IPS DF 4.7 (cell line): Measurements from ENCODE around the gene SURF4.
"Not testable (repeated sequence)": the region's sequence is repeated elsewhere in the genome, so short reads cannot be mapped to it uniquely, and the experiment has no call there.

Experiments used
- DNase-seq: peaks from one replicate; pipeline ENCODE4 v3.0.0-alpha.2; 2013; ENCODE audit warnings: low spot score; ENCODE audit errors: extremely low read depth

The SURF4 gene

DNA sequence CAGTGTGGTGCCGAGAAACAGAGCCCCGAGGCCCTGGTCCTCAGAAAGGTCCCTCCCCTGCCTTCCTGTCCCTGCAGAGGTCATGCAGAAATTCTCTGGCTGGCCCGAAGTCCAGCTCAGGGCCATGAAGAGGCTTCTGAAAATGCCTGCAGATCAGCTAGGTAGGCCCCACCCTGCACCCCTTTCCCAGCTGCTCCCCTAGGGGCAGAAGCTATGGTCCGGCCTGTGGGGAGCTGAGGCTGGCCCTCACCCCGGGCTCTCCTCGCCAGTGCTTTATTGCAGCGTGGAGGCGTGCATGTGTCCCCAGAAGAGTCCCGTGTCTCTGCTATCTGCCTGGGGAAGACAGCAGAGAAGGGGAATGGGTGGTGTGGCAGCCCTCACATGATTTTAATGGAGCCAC is 22.0 kb upstream of the SURF4 start:
- no peak for DNase-seq

DNA sequence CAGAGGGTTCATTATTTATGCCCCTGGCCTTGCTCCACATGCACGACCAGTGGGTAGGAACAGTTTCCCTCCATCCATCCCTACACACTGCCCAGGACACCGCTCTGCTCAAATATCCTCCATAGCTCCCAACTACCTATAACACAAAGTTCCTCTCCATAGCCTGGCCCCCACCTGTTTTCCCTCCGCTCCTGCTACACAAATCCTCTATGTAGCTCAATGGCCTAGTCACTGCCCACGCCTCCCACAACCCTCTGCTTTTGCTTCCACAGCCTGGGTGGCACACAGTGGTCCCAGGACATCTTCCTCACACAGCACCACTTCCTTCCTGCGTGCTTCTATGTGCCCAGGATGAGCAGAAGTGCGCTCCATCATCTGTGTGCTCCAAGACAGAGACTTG is 21.5 kb upstream of the SURF4 start:
- no peak for DNase-seq

DNA sequence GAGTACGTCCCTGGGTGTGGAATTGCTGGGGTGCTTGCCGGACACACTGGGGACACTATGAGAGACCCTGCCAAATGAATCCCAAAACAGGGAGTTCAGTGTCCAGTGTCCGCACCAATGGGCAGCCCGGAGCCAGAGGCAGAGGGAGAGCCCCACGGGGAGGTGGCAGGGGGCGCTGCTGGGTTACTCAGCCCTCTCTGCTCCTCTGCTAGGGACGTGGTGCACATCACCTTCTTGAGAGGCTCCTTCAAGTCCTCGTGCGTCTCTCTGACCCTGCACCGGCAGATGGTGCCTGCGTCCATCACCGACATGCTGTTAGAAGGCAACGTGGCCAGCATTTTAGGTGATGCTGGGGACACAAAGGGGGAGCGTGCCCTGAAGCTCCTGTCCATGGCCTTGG is 21.1 kb upstream of the SURF4 start:
- no peak for DNase-seq

DNA sequence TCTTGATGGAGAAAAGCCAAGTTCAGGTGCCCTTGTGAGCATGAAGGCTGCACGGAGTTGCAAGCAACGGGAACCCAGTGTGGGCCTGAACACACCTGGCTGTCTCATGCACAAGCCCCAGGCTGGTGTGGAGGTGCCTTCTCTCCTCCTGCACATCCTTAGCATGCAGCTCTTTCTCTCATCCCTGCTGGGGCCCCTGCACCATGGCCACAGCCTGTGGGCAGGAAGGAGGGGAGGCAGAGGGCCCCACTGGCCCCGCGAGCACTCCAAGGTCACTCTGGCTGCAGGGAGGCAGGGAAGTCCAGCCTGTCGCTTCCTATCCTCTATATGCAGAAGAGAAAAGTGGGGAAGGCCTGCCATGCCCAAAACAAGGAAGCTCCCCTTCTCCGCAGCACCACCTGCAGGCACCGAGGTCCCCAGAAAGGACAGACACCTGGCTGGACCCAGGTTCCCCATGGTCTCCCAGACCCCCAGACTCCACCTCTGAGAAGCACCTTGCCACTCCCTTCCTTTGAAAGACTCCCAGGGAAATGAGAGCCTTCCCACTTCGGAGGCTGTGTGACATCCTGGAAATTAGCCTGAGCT is 18.9 kb upstream of the SURF4 start:
- DNase-seq, result no peak

DNA sequence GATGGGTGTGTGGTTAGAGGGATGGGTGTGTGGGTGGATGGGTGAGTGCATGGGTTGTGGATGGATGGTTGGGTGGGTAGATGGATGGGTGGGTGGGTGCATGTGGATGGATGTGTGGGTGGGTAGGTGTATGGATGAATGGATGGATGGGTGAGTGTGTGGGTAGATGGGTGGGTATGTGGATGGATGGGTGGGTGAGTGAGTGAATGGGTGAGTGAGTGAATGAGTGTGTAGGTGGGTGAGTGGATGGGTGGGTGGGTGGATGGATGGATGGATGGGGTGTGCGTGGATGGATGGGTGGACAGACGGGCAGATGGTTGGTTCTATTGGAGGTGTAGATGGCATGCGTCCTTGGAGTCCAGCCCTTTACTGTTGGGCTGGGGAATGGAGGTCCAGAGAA is 17.5 kb upstream of the SURF4 start:
- DNase-seq, result no peak

DNA sequence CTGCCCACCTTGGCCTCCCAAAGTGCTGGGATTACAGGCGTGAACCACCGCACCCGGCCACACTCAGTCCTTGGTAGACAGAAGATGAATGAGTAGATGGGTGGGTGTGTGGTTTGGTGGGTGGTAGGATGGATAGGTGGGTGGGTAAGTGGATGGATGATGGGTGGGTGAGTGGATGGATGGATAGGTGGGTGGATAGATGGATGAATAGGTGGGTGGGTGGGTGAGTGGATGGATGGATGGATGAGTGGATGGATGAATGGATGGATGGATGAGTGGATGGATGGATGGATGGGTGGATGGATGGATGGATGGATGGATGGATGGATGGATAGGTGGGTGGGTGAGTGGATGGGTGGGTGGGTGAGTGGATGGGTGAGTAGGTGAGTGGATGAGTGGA is 16.4 kb upstream of the SURF4 start:
- not testable (repeated sequence) for DNase-seq

DNA sequence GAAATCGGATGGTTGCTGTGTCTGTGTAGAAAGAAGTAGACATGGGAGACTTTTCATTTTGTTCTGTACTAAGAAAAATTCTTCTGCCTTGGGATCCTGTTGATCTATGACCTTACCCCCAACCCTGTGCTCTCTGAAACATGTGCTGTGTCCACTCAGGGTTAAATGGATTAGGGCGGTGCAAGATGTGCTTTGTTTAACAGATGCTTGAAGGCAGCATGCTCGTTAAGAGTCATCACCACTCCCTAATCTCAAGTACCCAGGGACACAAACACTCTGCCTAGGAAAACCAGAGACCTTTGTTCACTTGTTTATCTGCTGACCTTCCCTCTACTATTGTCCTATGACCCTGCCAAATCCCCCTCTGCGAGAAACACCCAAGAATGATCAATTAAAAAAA is 15.6 kb upstream of the SURF4 start:
- DNase-seq, result not testable (repeated sequence)

DNA sequence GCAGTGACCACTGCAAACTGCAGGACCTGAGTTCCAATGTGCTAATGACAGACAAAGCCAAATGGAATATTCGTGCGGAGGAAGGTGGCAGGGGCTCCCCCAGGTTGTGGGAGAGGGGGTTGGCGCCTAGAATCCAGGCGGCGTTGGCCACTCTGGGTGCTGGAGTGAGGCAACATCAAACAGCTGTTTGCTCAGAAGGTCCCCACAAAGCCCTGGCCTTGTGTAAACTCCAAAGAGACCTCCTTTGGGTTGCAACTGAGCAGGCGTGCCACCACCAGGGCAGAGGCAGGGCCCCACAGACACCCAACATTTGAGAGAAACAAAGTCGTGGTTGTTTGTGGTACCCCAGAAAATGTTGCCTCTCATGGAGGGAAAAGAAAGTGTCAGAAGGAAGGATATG is 14.9 kb upstream of the SURF4 start:
- no peak for DNase-seq

DNA sequence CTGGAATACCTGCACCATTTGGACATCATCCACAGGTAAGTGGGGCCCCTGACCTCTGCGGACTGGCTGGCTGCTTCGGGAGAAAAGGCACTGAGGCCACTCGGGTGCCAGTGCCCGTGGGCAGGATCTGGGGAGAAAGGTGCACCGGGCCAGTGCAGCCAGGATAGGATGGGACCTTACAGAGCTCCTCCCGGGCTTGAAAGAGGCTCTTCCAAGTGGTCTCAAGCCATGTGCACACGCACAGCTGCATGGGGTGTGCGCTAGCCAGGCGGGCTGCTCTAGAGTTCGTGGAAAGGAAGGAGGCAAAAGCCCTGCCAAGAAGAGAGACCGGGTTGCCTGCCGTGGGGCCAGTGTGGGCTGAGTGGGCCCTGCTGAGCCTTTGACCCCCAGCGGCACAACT is 13.7 kb upstream of the SURF4 start:
- no peak for DNase-seq

DNA sequence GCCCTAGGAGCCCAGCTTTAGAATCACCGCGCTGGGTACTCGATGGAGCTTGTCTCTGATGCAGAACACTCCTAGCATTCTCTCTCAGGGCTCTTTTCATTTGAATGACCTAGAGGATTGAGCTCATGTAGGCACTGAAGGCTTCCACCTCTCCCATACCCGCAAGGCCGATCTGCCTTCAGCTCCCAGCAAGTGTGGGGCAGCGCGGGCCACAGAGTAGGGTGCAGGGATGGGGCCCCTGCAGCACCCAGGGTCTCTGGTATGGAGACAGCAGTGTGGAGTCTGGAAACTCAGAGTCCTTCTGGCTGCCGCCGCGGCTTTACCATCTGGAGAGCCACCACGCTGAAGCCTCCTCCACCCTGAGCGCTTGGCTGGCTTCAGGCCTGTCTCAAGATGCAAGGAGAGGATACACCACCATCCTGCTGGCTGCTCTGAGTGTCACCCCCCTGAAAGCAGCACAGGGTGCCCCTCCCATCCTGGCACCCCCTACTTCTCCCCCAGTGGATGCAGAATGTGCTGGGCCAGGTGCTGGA is 13.2 kb upstream of the SURF4 start:
- DNase-seq, result no peak

DNA sequence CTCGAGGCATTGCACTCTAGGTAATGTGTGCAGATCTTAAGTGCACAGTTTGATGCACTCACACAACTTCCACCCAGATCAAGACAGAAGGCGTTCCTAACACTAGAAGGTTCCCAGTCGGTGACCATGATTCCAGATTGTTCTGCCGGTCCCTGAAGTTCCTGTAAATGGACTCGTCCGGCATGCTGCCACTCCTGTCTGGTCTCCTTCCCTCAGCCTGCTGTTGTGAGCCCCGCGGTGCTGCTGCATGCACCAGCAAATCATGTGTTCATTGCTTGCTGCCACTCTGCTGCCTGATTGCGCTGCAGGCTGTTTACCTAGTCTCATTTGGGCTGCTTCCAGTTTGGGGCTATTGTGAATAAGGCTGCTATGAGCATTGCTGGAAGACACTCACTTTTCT is 11.8 kb upstream of the SURF4 start:
- no peak for DNase-seq

DNA sequence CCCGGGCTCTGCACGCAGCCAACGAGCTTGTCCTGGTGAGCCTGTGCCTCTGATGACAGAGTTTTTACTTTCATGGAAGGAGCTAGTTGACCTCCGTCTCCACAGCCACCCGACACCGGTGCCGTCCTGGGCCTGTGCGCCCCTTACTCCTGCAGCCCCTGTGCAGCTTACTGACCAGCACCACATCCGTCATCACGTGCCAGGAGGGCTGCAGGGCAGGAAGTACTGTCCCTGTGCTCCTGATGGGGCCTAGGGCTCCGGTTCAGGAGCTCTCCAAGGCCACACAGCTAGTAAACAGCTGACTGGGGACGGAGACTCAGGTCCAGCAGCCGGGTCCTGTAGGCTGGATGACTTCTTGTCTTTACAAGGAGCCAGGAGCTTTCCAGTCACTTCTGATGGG is 10.5 kb upstream of the SURF4 start:
- DNase-seq, result no peak

DNA sequence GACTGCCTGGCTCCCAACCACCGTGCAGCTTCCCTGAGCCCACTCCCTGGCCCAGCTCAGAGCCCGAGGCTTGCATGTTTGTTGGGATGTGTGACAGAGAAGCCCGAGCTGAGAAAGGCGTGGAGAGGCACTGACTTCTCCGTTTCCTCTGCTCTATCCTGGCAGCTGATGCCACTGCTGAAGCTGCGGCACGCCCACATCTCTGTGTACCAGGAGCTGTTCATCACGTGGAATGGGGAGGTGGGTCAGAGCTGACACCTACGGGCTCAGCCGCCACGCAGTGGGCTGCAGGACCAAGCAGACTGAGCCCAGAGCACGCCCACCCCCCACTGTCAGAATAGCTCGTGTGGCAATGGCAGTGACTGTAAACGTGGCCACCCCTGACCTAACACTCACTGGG is 9.6 kb upstream of the SURF4 start:
- no peak for DNase-seq

DNA sequence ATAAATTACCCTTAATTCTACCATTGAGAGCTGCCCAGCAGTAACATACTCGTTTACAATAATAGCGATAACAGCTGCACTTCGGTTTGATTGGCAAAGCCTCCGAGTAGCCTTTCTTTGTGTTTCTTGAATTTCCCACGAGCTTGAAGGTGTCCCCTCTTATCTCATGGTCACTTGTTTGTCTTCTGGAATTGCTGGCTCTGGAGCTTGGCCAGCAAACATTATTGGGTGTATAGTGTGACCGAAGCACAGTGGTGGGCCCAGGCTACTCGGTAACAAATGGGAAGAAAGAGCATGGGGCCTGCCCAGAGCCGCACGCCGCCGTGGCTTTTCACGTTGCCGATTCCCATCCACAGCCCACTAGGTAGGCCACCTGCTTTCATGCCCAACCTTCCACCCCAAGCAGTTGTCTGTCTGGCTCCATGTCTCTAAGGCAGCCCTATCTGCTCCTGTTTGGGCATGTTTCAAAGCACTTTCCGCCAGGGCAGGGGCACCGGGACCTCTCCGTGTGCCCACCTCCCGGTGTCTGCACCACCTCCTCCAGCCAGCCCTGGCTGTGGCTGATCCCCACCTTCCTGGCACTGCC is 9.0 kb upstream of the SURF4 start:
- DNase-seq, result no peak

DNA sequence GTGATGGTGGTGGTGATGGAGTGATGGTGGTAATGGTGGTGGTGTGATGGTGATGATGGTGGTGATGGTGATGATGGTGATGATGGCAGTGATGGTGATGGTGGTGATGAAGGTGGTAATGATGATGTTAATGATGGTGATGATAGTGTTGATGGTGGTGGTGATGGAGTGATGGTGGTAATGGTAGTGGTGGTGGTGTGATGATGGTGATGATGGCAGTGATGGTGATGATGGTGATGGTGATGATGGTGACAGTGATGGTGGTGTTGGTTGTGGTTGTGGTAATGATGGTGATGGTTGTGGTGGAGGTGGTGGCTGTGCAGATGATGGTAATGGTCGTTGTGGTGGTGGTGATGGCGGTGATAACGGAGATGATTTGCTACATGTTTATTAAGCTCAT is 7.6 kb upstream of the SURF4 start:
- DNase-seq, result no peak

DNA sequence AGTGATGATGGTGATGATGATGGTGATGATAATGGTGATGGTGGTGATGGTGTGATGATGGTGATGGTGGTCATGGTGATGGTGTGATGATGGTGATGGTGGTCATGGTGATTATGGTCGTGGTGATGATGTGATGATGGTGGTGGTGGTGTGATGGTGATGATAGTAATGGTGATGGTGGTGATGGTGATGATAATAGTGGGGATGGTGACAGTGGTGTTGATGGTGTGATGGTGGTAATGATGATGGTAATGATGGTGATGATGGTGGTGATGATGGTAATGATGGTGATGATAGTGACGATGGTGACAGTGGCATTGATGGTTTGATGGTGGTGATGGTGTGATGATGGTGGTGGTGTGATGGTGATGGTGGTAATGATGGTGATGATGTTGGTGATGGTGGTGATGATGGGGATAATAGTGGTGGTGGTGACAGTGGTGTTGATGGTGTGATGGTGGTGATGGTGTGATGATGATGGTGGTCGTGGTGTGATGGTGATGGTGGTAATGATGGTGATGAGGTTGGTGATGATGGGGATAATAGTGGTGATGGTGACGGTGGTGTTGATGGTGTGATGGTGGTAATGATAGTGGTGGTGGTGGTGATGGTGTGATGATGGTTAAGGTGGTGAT is 6.8 kb upstream of the SURF4 start:
- DNase-seq, result no peak

DNA sequence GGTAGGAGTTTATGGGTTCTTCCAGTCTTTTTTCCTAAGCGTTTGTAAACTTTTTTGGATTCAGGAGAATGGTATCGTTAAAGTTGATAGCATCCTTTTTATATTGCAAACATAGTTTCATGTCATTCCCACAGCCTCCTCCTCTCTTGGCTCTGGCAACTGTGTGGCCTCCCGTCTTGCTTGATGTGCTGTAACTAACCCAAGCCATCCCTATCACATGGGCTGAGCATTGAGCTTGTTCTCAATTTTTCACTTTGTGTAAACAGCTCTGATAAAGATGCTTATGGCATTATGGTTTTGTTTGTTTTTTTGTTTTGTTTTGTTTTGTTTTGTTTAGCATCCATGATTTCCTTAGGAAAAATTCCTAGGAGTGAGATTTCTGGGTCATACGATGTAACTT is 4.9 kb upstream of the SURF4 start:
- no peak for DNase-seq

DNA sequence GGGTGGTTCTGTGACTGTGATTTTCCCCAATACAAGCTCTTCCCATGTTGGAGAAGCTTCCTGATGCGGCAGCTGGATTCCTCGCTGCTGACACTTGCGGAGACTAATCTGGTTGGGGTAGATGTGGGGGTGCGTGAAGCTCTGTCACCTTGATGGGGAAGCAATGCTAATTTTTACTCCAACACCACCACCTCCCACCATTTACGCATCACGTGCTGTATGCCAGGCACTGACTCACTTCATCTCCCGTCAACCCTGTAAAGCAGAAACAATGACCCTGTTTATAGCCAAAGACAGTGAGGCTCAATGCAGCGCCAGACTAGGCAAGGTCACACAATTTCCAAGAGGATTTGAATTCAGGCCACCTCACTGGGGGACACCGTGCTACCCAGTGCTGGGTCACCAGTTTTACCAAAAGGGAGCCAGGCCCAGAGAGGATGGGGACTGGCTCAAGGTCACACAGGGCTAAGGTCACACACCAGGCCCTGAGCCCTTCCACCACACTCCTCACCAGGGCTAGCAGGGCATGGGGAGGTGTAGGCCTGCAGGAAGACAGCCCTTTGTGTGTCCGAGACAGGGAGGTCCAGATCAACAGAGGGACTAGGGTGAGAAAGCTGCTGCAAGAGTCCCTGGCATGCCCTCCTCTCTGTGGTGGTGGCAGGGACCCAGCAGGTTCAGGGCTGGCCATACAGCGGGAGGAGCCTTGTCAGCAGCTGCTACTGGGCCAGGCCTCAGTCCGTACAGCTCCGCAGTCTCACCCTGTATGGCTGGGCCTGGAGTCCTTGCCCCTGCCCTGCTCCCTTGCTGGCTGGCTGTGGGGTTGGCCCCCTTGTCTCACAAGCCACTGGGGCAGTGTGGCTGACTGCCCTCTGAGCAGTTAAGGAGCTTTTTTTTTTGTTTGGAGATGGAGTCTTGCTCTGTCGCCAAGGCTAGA is 3.6 kb upstream of the SURF4 start:
- DNase-seq, result no peak

DNA sequence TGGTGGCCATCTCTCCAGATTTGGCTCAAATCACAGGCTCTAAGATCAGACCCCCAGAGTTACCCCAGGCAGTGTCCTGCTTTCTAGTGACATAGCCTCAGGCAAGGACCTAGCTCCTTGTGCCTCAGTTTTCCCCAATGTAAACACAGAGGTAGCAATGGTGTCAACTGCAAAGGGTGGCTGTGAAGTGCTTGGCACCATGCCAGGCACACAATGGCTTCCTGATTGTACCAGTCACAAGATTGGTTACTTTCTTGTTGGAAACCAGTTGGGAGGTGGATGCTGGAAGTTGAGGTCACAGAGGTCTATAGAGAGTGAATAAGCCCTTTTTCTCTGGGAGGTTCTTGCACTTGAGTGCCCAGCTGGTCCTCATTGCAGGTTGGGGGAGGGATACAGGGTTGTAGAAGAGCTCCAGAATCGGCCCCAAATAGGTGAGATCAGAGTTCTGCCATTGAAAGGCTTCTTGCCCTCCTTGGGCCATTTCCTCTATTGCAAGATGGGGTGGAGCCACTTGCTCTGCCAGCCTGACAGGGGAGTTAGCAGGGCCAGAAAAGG is 2.6 kb upstream of the SURF4 start:
- no peak for DNase-seq

DNA sequence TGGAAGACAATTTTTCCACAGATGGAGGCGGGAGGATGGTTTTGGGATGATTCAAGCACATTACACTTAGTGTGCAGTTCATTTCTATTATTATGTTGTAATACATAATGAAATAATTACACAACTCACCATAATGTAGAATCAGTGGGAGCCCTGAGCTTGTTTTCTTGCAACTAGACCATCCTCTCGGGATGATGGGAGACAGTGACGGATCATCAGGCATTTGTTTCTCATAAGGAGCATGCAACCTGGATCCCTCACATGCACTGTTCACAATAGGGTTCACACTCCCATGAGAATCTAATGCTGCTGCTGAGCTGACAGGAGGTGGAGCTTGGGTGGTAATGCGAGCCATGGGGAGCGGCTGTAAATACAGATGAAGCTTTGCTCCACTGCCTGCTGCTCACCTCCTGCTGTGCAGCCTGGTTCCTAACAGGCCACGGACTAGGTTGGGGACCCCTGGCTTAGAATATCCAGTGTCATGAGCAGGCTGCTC is 1.9 kb upstream of the SURF4 start:
- DNase-seq, result no peak

DNA sequence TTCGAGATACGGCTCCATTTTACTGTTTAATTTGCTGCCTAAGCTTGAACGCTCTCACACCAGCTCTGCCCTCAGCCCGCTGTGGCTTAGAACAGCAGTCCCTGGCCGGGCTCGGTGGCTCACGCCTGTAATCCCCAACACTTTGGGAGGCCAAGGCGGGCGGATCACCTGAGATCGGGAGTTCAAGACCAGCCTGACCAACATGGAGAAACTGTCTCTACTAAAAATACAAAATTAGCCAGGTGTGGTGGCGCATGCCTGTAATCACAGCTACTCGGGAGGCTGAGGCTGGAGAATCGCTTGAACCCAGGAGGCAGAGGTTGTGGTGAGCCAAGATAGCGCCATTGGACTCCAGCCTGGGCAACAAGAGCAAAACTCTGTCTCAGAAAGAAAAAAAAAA is 1.4 kb upstream of the SURF4 start:
- DNase-seq, result not testable (repeated sequence)
